Lower lobe of right lung (tissue), 2 donors: ENCODE measurements around the gene LRP1-AS. TPM values are rescaled to one million over a fixed set of nuclear protein-coding genes. Genes with fewer than 3 reads are reported as not detected.

Source experiments
- ATAC-seq, 2 donors: fragments of 200-7000 bp; cut with Tn5 transposase; one replicate each; pipeline ENCODE4 v1.9.1; 2020 to 2022; ENCODE audit warnings: mild to moderate bottlenecking in 2 of 2, moderate library complexity in 2 of 2
- DNase-seq: peaks from one replicate; pipeline ENCODE4 v3.0.0-alpha.2; 2020
- H3K27ac ChIP-seq: fragments of 200-600 bp; one replicate; pipeline ENCODE4 v1.8.0; 2022
- H3K27me3 ChIP-seq: fragments of 200-600 bp; one replicate; pipeline ENCODE4 v1.8.0; 2022; ENCODE audit warnings: low read depth
- H3K36me3 ChIP-seq: fragments of 200-600 bp; one replicate; pipeline ENCODE4 v1.8.0; 2022; ENCODE audit warnings: mild to moderate bottlenecking
- H3K4me1 ChIP-seq: fragments of 200-600 bp; one replicate; pipeline ENCODE4 v1.8.0; 2022
- H3K4me3 ChIP-seq: fragments of 200-600 bp; one replicate; pipeline ENCODE4 v1.8.0; 2022; ENCODE audit warnings: mild to moderate bottlenecking
- H3K9me3 ChIP-seq: fragments of 200-600 bp; one replicate; pipeline ENCODE4 v1.8.0; 2022
- CTCF ChIP-seq: fragments of 200-600 bp; IDR thresholded peaks from one replicate; pipeline ENCODE4 v1.8.0; 2022; ENCODE audit warnings: antibody characterized with exemption, mild to moderate bottlenecking
- intact Hi-C: fragments of 100-400 bp; cut with DNase I; formaldehyde crosslinking; loops from one replicate; pipeline ENCODE4 v1.11.0; 2022
- total RNA-seq: library from RNA; stranded (reverse); fragmentation: NEBNext Ultra II Directional; extraction: Animal tissue kit (Norgen Biotek cat#: 25700); gene quantifications from one replicate; pipeline ENCODE4 v1.2.1, GENCODE V29; 2021
- donor health status: DM: no; HTN: yes; CAD: no; lungs with severe emphysema.

Gene LRP1-AS
- total RNA-seq, 1 donor from 2014 or later = not detected

DNA sequence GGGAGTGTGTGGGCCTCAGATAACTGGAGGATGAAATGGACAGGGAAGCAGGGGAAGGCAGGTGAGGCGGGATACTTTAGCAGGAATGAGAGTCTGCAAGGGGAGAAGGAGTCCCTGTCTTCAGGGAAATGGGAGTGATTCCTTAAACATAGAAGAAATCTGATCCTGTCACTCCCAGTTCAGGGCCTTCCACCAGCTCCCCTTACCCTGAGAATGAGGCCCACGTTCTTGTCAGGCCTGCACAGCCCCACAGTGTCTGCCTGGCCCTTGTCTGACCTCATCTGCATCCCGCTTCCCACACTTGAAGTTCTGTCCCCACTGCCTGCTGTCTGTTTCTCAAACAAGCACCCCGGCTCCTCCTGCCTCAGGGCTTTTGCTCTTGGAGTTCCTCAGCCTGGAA, 12.6 kb upstream of the LRP1-AS start:
- intact Hi-C loops = no loop called here
- DNase-seq = no peak
- Histone ChIP-seq H3K4me3 (no peak overlapping the region), H3K4me1 (peaks cover 23% of the 10 kb centered on the region), H3K9me3 (no peaks in the 10 kb centered on the region), H3K27ac (no peak overlapping the region), H3K27me3 (no peaks in the 10 kb centered on the region), H3K36me3 (peaks cover 100% of the 10 kb centered on the region)
- no peak for TF ChIP-seq CTCF
- no peak for ATAC-seq

DNA sequence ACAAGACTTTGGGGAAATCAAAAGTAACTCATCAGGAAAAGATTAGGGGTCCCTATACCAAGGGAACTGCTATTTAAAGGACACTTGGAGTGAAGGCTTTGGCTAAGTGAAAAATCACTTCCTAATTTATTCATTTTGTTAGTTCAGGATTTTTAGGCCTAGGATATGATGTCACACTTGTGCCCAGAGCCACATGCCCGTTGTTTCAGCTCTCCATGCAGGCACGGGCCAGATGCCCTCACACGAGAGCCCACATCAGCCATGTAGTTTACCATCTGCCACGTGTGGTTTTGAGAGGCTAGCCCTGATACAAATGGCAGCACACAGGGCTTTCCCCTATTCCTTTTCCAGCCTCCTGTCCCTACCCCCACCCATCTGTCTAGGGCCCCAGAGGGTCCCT, 11.9 kb upstream of the LRP1-AS start:
- intact Hi-C loops = no loop called here
- peaks cover 100% of the 10 kb centered on the region for H3K36me3 ChIP-seq
- no peaks in the 10 kb centered on the region for H3K27me3 ChIP-seq

GRCh38 chr12:57158665-57159064, 11.2 kb upstream of the LRP1-AS start:
- Histone ChIP-seq H3K27me3 (no peaks in the 10 kb centered on the region), H3K36me3 (peaks cover 100% of the 10 kb centered on the region), H3K27ac (no peak overlapping the region), H3K4me3 (no peak overlapping the region), H3K4me1 (peaks cover 37% of the 10 kb centered on the region), H3K9me3 (no peaks in the 10 kb centered on the region)
- ATAC-seq (no peak), DNase-seq (no peak)
- TF ChIP-seq CTCF = no peak
- intact Hi-C loops = no loop called here

More for the DNA sequence above, 11.9 kb upstream of the LRP1-AS start:
- ATAC-seq = no peak
- peaks cover 31% of the 10 kb centered on the region for H3K4me1 ChIP-seq
- no peak for DNase-seq
- no peaks in the 10 kb centered on the region for H3K9me3 ChIP-seq
- no peak overlapping the region for H3K4me3 ChIP-seq
- H3K27ac ChIP-seq = no peak overlapping the region
- TF ChIP-seq CTCF = no peak

DNA sequence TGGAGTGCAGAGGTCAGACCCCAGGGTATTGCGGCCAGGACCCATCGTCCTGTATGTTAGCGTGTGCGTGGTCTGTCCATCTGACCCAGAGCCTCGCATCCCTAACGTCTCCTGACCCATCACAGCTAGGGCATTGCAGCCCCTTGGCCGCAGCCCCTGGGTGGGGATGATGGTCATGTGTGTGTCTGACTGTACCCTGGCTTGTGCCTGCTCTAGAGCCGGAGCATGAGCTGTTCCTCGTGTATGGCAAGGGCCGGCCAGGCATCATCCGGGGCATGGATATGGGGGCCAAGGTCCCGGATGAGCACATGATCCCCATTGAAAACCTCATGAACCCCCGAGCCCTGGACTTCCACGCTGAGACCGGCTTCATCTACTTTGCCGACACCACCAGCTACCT, 10.8 kb upstream of the LRP1-AS start:
- TF ChIP-seq CTCF = no peak
- no peaks in the 10 kb centered on the region for H3K9me3 ChIP-seq
- H3K4me3 ChIP-seq = no peak overlapping the region
- H3K27me3 ChIP-seq = no peaks in the 10 kb centered on the region
- H3K4me1 ChIP-seq = peaks cover 42% of the 10 kb centered on the region
- DNase-seq = no peak
- ATAC-seq = no peak
- intact Hi-C loops = no loop called here
- H3K27ac ChIP-seq = no peak overlapping the region
- H3K36me3 ChIP-seq = peaks cover 96% of the 10 kb centered on the region

DNA sequence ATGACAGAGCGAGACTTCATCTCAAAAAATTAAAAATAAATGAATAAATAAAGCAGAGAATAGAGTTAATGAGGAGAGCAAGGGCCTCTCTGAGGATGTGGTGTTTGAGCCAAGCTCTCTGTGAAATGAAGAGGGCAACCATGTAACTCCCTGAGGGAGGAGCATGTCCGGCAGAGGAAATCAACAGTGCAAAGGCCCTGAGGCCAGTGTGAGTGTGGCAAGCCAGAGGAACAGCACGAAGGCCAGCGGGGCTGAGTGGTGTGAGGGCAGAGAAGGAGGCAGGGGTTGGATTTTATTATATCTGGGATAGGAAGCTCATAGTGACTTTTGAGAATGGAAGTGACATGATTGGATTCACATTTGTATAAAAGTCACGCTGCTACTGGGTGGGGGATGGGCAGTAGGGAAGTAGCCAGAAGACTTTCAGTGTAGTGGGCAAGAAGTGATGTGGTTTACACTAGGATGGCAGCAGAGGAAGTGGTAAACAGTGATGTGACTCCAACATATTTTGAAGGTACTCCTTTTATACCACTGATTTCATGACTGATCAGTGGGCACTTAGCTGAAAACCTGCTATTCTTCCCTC, 10.3 kb upstream of the LRP1-AS start:
- Histone ChIP-seq H3K27me3 (no peaks in the 10 kb centered on the region), H3K4me1 (peaks cover 47% of the 10 kb centered on the region), H3K9me3 (no peaks in the 10 kb centered on the region), H3K36me3 (peaks cover 90% of the 10 kb centered on the region), H3K4me3 (no peak overlapping the region), H3K27ac (no peak overlapping the region)
- no peak for TF ChIP-seq CTCF
- DNase-seq (no peak), ATAC-seq (peak; percentile 38 to 48)
- intact Hi-C loops = no loop called here
